Neural crest cell (in vitro differentiated cells): ENCODE measurements around the gene AGBL1. TPM values are rescaled to one million over a fixed set of nuclear protein-coding genes. Genes with fewer than 3 reads are reported as not detected.

Experiments
- DNase-seq: peaks from one replicate; pipeline ENCODE4 v3.0.0; 2021; ENCODE audit warnings: low read depth, mixed read lengths, low spot score
- H3K27ac Mint-ChIP-seq: one replicate; pipeline ENCODE4 v1.8.0; 2021; ENCODE audit warnings: mild to moderate bottlenecking, mixed read lengths; ENCODE audit not compliant: unreplicated experiment
- H3K27me3 Mint-ChIP-seq: 2 replicates; pipeline ENCODE4 v1.8.0; 2021; ENCODE audit warnings: low read depth, mild to moderate bottlenecking, mixed read lengths
- H3K36me3 Mint-ChIP-seq: 2 replicates; pipeline ENCODE4 v1.8.0; 2021; ENCODE audit warnings: low read depth, mild to moderate bottlenecking, mixed read lengths
- H3K4me1 Mint-ChIP-seq: 2 replicates; pipeline ENCODE4 v1.8.0; 2021; ENCODE audit warnings: mixed read lengths
- H3K4me3 Mint-ChIP-seq: one replicate; pipeline ENCODE4 v1.8.0; 2021; ENCODE audit warnings: mild to moderate bottlenecking, mixed read lengths
- H3K9me3 Mint-ChIP-seq: 2 replicates; pipeline ENCODE4 v1.8.0; 2021; ENCODE audit warnings: mixed read lengths
- CTCF ChIP-seq: fragments of 200-600 bp; sonication (generic); conservative IDR thresholded peaks from 2 replicates; pipeline ENCODE4 v1.5.0; 2021; ENCODE audit warnings: antibody characterized with exemption, mild to moderate bottlenecking
- total RNA-seq: library from RNA; stranded (reverse); gene quantifications from 2 replicates; pipeline ENCODE4 v1.2.1, GENCODE V29; 2021

Gene AGBL1
- total RNA-seq, 1 donor from 2014 or later = 0.05 TPM

- TF ChIP-seq CTCF = no peak
- no peak for DNase-seq
- Mint-ChIP-seq H3K4me1 (no peaks in the 10 kb centered on the region), H3K27ac (no peak overlapping the region), H3K9me3 (peaks cover 3% of the 10 kb centered on the region), H3K27me3 (peaks cover 6% of the 10 kb centered on the region), H3K36me3 (no peaks in the 10 kb centered on the region), H3K4me3 (no peak overlapping the region)
Measured at GRCh38 chr15:86829245-86829644, 749.6 kb downstream of the AGBL1 start.

- H3K27me3 Mint-ChIP-seq = peaks cover 2% of the 10 kb centered on the region
- no peak overlapping the region for H3K27ac Mint-ChIP-seq
- H3K4me1 Mint-ChIP-seq = no peaks in the 10 kb centered on the region
- no peaks in the 10 kb centered on the region for H3K9me3 Mint-ChIP-seq
- DNase-seq = no peak
- no peak overlapping the region for H3K4me3 Mint-ChIP-seq
- TF ChIP-seq CTCF = no peak
- H3K36me3 Mint-ChIP-seq = no peaks in the 10 kb centered on the region
Measured at GRCh38 chr15:86830304-86830703, 750.6 kb downstream of the AGBL1 start.

- TF ChIP-seq CTCF = no peak
- Mint-ChIP-seq H3K4me1 (no peaks in the 10 kb centered on the region), H3K27me3 (no peaks in the 10 kb centered on the region), H3K36me3 (no peaks in the 10 kb centered on the region), H3K4me3 (no peak overlapping the region), H3K27ac (no peak overlapping the region), H3K9me3 (no peaks in the 10 kb centered on the region)
- no peak for DNase-seq
Measured at GRCh38 chr15:86833595-86833994, 753.9 kb downstream of the AGBL1 start.

GRCh38 chr15:86834115-86834863 lies 754.6 kb downstream of the AGBL1 start:
- H3K4me1 Mint-ChIP-seq = no peaks in the 10 kb centered on the region
- no peaks in the 10 kb centered on the region for H3K27me3 Mint-ChIP-seq
- H3K27ac Mint-ChIP-seq = no peak overlapping the region
- no peak for TF ChIP-seq CTCF
- H3K4me3 Mint-ChIP-seq = no peak overlapping the region
- DNase-seq = no peak
- no peaks in the 10 kb centered on the region for H3K36me3 Mint-ChIP-seq
- H3K9me3 Mint-ChIP-seq = no peaks in the 10 kb centered on the region

- Mint-ChIP-seq H3K27me3 (peaks cover 3% of the 10 kb centered on the region), H3K27ac (no peak overlapping the region), H3K36me3 (no peaks in the 10 kb centered on the region), H3K4me3 (no peak overlapping the region), H3K9me3 (no peaks in the 10 kb centered on the region), H3K4me1 (no peaks in the 10 kb centered on the region)
- DNase-seq = no peak
- TF ChIP-seq CTCF = no peak
Measured at GRCh38 chr15:86837294-86838061, 757.8 kb downstream of the AGBL1 start.
